Activated CD8-positive, alpha-beta memory T cell treated with anti-CD3 and anti-CD28 coated beads for 1 hour (primary cell): ENCODE results near the gene ZNF740.

ENCODE experiments used
- DNase-seq, 2 donors: peaks; one replicate each; pipeline ENCODE4 v3.0.0-alpha.2; 2020; ENCODE audit warnings: low read depth in 1 of 2; ENCODE audit errors: extremely low read depth in 1 of 2

The ZNF740 gene

DNA sequence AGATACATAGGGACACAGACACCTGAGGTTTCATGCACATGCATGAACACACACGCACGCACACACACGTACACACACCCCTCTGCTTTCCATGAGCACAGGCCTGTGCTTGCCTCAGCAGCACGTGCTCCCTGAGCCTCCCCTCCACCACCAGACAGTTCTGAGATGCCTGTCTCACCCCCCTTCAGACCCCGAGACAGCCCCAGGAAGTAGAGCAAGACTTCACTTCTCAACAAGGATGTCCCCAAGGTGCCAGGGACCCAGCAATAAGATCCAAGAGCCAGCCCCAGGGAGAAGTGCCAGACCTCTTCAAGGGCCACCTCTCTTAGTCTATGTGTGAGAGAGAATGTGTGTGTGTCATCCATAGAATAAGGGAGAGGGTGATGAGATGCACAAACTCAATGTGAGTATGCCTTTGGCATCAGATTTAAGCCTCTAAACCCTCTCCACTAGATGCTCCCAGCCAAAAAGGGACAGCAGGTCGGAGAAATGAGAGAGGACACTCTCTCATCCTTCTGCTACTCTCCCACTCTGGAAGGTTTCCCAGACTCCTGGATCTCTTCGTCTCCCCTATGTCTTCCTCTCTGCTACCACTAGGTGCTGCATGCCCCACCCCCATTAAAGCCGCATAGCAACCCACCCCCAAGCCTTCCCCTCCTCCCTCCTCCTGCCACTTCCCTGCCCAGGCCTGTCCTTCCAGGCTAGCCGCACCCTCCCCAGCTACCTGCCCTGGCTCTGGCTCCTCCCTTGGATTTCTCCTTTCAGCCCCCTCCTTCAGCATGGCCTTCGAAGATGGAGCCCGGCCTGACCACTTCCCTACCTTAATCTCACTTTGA lies 43.8 kb downstream of the ZNF740 start:
- no peak for DNase-seq

DNA sequence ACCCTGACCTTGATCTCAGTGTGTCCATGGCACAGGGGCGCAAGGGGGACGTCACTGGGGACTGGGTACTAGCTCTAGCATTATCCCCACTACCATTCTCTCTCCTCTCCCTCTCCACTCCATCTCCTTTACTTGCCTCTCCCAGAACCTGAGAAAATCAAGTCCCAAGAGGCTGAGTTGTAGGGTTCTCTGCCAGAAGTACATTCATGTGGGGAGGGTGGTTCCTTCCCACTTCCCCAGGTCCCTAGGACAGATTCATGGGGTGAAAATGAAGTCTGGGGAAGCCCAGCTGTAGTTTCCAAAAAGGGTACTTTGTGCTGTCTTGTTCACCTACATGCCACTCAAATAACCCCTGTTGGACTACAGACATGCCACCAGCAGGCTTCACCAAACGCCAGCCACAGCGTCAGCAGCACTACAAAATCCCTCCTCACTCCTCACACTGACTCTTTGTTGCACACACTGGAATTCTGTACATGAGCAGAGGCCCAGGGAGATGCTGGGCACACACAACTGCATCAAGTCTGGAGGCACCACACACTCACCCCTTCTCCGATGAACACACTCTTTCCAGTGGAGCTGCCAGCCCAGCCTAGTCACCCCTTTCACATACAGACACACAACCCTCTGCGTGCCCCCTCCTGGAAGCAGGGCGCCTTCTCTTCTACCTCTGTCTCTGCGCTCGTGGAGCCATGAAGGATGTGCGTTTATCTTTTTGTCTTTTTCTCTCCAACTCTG lies 44.5 kb downstream of the ZNF740 start:
- no peak for DNase-seq

- no peak for DNase-seq
Observed at GRCh38 chr12:53225635-53226424, 45.3 kb downstream of the ZNF740 start.

DNA sequence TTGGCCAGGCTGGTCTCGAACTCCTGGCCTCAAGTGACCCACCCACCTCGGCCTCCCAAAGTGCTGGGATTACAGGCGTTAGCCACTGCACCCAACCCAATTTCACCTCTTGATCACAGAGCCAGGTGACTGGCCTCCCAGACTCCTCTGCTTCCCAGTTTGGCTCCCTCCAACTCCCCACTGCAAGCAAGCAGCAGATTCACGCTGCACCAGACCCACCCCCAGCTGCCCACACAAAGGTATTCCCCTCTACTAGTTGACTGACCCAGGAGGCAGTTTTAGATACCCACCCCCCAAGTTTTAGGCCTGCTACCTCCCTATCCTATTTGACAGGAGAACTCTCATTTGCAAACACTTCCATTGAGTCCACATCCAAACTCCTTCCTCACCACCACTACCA lies 46.3 kb downstream of the ZNF740 start:
- DNase-seq: no peak

GRCh38 chr12:53227341-53227740 lies 46.8 kb downstream of the ZNF740 start:
- DNase-seq: no peak

DNA sequence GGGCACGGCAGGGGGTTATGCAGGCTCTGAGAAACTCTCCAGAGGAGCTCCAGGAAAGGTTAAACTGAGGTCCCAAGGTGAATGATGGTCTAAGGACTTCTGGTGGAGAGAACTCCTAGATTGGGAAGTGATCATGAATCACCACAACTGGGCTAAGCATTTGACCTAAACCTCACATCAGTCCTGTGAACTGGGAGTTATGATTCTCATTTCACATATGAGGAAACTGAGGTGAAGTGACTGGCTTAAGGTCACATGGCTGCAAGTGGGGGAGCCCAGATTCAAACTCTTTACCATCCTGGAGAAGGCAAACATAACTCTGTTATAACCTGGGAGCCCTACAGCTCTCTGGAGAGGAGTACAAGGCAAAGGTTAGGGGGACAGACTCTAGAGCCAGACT lies 47.3 kb downstream of the ZNF740 start:
- DNase-seq: no peak

- DNase-seq: no peak
Observed at GRCh38 chr12:53229454-53229853, 48.9 kb downstream of the ZNF740 start.

GRCh38 chr12:53230108-53230845 lies 49.8 kb downstream of the ZNF740 start:
- no peak for DNase-seq

- DNase-seq: no peak
Observed at GRCh38 chr12:53231671-53231920, 51.1 kb downstream of the ZNF740 start.

GRCh38 chr12:53231921-53232645 lies 51.6 kb downstream of the ZNF740 start, which contains the start of gene RARG:
Gene RARG, minus strand, starts transcription at chr12:53232209. Its CDS starts 4,664 bp downstream, at chr12:53227545.
- DNase-seq: peak; percentile 46 to 50

GRCh38 chr12:53232646-53233461 lies 52.3 kb downstream of the ZNF740 start:
- no peak for DNase-seq

GRCh38 chr12:53233671-53234121 lies 53.2 kb downstream of the ZNF740 start:
- DNase-seq: no peak

DNA sequence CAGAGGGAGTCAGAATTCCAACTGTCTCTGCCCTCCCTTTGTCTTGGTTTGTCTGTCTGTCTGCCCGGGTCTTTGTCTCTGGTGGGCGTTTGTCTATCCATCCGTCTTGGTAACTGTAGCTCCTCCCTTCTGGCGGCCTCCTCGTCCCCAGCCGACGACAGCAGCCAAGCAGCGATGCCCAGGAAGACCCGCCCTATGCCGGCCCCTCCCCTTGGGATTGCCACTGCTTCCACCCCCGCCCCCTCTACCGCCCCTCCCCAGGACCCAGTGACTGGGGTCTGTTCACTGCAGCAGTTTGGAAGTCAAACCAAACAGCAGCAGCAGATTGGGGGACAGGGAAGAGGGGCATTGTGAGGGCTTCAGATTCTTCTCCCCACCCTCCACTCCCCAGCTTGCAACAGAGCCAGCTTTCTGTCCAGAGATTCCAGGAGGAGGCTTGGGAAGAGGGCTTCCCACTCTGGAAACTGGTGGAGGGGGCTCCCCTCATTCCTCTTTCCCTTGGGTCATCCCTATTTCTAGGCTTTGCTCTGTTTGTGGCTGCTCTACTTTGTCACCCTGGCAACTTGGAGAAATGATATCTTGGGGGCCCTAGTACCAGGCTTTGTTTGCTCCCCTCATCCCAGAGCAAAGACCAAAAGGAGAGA lies 53.9 kb downstream of the ZNF740 start:
- no peak for DNase-seq

DNA sequence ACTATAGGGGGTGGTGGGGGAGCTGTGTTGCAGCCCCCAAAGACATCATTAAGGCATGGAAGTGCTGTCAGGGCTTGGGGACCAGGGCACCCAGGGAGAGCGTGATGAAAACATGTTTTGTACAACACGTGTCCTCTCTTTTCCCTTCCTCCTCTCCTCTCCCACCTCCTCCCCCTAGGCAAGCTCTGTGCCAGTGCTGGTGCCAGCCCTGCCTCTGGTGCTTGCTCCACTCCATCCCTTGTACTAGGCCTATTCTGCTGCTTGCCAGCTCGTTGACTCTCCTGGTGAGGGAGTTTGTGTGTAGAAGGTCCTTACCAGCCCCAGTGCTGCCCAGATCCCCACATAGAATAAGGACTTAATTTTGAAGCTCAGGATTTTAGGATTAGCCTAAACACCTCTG lies 54.6 kb downstream of the ZNF740 start:
- DNase-seq: no peak

GRCh38 chr12:53235742-53236442 lies 55.4 kb downstream of the ZNF740 start:
- no peak for DNase-seq

DNA sequence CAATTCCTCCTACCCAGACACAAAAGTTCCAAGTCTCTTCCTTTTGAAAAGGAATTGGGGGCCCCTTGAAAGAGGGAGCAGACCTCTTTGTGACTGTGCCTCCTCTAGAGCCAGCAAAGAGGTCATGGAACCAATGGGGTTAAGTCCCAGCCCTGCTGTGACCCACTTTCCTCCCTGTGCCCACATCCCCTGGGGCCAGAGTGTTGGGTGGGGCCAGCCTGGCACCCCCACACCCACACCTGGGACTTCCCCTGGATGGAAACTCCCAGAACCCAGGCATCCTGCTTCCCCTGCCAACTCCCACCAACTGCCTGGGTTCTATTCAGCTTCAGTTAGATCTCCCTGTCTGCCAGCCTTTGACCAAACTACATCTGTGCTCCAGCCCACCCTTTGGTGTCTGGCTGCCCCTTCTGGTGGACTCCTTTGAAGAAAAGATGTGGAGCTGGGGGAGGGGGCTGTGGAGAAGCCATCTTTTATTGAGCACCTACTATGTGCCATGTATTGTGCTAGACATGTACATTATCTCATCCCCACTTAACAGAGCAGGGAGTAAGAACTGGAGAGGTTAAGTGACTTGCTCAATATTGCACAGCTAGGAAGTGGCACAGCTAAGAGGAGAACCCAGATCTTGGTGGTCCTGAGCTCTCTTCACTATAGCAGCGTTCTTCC lies 56.1 kb downstream of the ZNF740 start:
- no peak for DNase-seq

DNA sequence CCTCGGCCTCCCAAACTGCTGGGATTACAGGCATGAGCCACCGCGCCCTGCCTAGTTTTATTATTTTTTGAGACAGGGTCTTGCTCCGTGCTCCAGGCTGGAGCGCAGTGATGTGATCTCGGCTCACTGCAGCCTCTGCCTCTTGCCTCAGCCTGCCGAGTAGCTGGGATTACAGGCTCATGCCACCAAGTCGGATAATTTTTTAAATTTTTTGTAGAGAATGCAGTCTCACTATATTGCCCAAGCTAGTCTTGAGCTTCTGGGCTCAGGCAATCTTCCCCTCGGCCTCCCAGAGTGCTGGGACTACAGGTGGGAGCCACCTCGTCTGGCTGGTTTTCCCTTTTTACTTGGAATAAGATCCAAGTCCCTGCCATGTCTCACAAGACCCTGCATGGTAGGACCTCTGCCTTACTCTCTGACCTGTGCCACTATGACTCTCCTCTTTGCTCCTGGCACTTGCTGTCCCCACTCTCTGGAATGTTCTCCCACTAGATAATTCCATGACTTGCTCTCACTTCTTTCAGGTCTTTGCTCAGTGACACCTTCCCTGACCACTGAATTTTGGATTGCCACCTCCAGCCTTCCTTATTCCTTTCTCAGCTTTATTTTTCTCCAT lies 59.2 kb downstream of the ZNF740 start:
- DNase-seq: no peak
